ENCODE data around the gene GAREM2.

GAREM2 gene

DNA sequence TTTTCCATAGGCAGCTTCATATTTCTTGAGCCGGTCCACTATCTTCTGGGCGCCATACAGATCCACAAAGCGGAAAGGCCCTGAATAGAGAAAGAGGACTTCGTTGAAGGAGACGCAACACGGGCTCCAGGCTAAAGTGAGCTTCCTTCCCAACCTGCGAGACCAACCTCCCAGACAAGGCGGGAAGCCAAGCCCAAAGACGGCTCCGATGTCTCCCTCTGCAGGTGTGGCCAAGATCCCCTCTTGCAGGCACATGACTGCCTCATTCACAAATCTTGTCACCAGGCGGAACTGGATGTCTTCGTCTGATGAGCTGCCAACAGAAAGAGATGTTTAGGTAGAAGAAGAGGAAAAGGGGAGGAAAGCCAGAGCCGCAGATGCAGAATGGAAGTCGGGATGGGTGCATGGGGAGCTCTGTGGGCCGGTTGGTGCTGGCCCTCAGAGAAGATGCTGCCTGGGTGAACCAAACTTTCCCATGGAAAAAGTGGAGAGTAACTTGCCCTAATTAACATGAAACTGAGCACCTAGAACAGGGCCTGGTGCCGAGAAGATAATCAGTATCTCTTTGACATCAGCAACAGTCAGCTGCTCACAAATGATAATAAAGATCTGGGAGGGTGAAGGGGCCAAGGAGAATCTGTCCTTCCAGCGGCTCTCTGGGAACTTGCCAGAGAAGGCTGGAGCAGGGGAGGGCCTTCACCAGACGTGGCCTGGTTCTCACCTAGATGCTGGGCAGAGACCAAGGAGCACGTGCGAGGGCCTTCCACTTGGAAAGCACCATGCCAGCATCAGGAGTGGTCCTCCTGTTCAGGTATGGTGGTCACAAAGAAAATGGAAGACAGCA, 18.6 kb downstream of the GAREM2 start:
- no peak overlapping the region for H3K4me3 ChIP-seq (ENCODE audit: low read depth, low read length)
- no peak for DNase-seq (ENCODE audit: low read depth)
- TF ChIP-seq, protein P1, sequence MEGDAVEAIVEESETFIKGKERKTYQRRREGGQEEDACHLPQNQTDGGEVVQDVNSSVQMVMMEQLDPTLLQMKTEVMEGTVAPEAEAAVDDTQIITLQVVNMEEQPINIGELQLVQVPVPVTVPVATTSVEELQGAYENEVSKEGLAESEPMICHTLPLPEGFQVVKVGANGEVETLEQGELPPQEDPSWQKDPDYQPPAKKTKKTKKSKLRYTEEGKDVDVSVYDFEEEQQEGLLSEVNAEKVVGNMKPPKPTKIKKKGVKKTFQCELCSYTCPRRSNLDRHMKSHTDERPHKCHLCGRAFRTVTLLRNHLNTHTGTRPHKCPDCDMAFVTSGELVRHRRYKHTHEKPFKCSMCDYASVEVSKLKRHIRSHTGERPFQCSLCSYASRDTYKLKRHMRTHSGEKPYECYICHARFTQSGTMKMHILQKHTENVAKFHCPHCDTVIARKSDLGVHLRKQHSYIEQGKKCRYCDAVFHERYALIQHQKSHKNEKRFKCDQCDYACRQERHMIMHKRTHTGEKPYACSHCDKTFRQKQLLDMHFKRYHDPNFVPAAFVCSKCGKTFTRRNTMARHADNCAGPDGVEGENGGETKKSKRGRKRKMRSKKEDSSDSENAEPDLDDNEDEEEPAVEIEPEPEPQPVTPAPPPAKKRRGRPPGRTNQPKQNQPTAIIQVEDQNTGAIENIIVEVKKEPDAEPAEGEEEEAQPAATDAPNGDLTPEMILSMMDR (conservative IDR thresholded peaks at IDR 0.05; ENCODE audit: low read depth, low read length): no peak

DNA sequence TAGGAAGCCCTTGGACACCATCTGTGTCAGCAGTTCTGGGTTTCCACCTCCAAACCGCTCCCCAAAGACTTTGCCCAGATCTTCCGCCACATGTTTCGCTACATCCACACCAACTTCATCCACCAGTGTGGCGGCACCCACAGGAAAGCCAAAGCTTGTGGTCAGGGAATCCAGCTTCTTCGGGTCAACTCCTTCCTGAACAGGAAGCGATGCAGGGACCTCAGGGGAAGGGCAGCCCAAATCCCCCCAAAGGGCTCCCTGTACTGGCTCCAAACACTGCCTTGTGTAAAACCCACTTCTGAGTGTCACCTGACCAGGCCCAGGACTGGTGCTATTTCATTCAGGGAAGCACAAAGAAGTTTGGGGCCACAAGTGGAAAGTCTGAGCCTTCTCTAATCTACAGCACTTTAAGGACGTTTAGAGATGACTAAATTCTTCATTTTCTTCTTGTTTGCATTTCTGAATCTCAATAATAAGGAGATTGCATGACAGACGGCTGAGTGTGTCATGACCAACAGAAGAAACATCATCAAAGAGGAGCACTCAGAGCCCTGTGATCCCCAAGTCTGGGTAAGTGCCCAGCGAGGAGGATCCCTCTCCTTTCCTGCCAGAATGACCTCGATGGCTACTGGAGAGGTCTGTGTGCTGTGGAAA, 20.8 kb downstream of the GAREM2 start:
- no peak overlapping the region for H3K4me3 ChIP-seq (ENCODE audit: low read depth, low read length)
- TF ChIP-seq, protein P1 (conservative IDR thresholded peaks at IDR 0.05; ENCODE audit: low read depth, low read length): no peak
- no peak for DNase-seq (ENCODE audit: low read depth)

DNA sequence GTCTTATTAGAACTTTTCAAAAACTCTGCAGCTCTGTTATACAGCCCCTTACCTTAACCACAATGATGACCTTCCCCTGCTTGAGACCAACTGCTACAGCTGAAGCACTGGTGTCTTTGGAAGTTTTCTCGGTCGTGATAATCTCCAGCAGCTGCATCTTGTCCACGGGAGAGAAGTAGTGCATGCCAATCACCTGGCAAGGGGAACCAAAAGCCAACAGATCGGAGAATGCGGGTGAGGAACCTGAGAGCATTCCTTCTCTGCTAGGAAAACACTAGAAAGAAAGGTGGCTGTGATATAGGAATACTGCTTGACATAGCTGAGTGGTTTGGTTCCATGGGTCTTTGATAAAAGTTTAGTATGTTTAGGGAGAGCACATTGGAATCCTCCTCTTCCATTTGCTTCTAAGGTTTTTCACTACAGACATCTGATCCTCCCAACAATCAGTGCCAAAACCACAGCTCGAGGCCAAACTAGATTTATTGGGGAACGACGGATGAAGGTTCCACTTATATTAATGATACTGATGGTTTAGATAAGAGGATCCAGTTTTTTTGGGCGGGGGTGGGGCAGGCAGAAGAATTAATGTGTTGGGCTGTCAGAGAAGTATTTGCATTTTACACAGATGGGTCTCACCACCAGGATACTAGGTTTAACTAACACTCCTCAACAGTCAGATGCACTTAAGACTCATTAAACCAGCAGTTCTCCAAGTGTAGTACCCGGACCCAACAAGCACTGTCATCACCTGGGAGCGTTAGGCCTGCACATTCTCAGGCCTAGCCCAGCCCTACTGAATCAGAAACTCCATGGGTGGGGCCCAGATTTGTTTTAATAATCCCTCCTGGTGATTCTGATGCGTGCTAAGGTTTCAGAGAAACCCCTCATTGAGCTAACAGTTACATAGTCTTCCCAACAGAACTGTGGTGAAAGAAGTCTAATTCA, 22.4 kb downstream of the GAREM2 start:
- H3K4me3 ChIP-seq (ENCODE audit: low read depth, low read length): no peak overlapping the region
- DNase-seq (ENCODE audit: low read depth): no peak
- TF ChIP-seq, protein P1 (conservative IDR thresholded peaks at IDR 0.05; ENCODE audit: low read depth, low read length): no peak

DNA sequence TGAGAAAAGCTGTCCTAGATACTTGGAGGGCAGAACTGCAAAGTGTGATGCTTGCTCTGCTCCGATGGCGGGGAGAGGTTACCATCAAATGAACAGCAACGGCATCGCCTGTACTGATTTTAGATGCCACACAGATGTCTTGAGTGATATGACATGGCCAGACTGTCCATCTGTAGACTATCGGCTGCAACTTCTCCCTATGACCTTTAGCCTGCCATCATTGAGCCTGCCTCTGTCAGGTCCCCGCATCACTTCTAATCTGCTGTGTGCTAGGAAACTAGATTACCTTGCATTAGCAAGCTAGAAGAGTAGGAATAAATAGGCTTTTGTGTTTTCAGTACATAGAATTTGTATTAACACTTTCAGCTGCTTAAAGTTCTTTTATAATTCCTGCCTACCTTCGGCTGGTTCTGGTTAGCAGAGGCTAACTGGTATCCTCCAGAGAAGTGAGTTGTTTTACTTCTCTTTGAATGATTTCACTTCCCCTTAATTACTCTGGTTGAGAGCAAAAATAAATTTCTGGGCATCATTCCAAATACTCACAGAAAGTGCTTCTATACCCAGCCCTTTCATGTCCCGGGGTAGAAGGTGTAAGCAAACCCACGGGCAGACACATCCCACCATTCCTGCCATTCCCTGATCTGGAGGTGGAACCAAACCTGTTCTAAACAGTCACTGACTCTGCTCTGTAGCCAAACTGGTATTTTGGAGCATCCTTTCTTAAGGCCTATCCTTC, 24.0 kb downstream of the GAREM2 start:
- TF ChIP-seq, protein P1 (conservative IDR thresholded peaks at IDR 0.05; ENCODE audit: low read depth, low read length): no peak
- peak; percentile 8 for DNase-seq (ENCODE audit: low read depth)
- no peak overlapping the region for H3K4me3 ChIP-seq (ENCODE audit: low read depth, low read length)

GRCh38 chr2:26197516-26197915, 24.6 kb downstream of the GAREM2 start:
- no peak for DNase-seq (ENCODE audit: low read depth)
- no peak overlapping the region for H3K4me3 ChIP-seq (ENCODE audit: low read depth, low read length)
- TF ChIP-seq, protein P1 (conservative IDR thresholded peaks at IDR 0.05; ENCODE audit: low read depth, low read length): no peak

GRCh38 chr2:26202981-26203490, 30.1 kb downstream of the GAREM2 start:
- DNase-seq (ENCODE audit: low read depth): no peak
- TF ChIP-seq, protein P1 (conservative IDR thresholded peaks at IDR 0.05; ENCODE audit: low read depth, low read length): no peak
- no peak overlapping the region for H3K4me3 ChIP-seq (ENCODE audit: low read depth, low read length)
